Fibroblast of lung (primary cell): Measurements from ENCODE around the gene OR6K2. TPM values are rescaled to one million over a fixed set of nuclear protein-coding genes. Genes with fewer than 3 reads are reported as not detected.

ENCODE experiments used
- DNase-seq, 2 donors: peaks; one replicate each; pipeline versions ENCODE4 v3.0.0 to v3.0.0-alpha.2; 2010; ENCODE audit warnings: low read depth in 2 of 2
- H2AFZ ChIP-seq: 2 replicates; pipeline ENCODE4 v1.5.1; 2012; ENCODE audit warnings: low read length, control low read depth, inconsistent platforms
- H3K27ac ChIP-seq: 2 replicates; pipeline ENCODE4 v1.5.1; 2011; ENCODE audit warnings: low read length, control low read depth; ENCODE audit not compliant: insufficient read depth
- H3K27me3 ChIP-seq: 2 replicates; pipeline ENCODE4 v1.5.1; 2011; ENCODE audit warnings: mild to moderate bottlenecking, low read length; ENCODE audit not compliant: control insufficient read depth, insufficient read depth
- H3K36me3 ChIP-seq: 2 replicates; pipeline ENCODE4 v1.5.1; 2011; ENCODE audit warnings: low read length; ENCODE audit not compliant: control insufficient read depth, insufficient read depth
- H3K4me1 ChIP-seq: 2 replicates; pipeline ENCODE4 v1.5.1; 2011; ENCODE audit warnings: low read length; ENCODE audit not compliant: control insufficient read depth, insufficient read depth; ENCODE audit errors: extremely low read depth
- H3K4me2 ChIP-seq: 2 replicates; pipeline ENCODE4 v1.5.1; 2011; ENCODE audit warnings: low read length, control low read depth; ENCODE audit not compliant: insufficient read depth; ENCODE audit errors: extremely low read depth
- H3K4me3 ChIP-seq, 4 experiments: fragments of 200-600 bp in 1 of 4; sonication (generic) in 1 of 4; replicated peaks in 1 of 4; 2 replicates each; pipeline ENCODE4 v1.5.1; 2011 to 2016; ENCODE audit warnings: low read length in 4 of 4, low read depth in 3 of 4, mild to moderate bottlenecking in 3 of 4, control low read depth in 2 of 4, inconsistent platforms in 1 of 4, mixed read lengths in 1 of 4; ENCODE audit not compliant: insufficient read depth in 1 of 4; ENCODE audit errors: control extremely low read depth in 1 of 4
- H3K79me2 ChIP-seq: 2 replicates; pipeline ENCODE4 v1.5.1; 2012; ENCODE audit warnings: mild to moderate bottlenecking, low read length, inconsistent platforms; ENCODE audit not compliant: control insufficient read depth, insufficient read depth
- H3K9ac ChIP-seq: 2 replicates; pipeline ENCODE4 v1.5.1; 2011; ENCODE audit warnings: mild to moderate bottlenecking, low read length, control low read depth; ENCODE audit not compliant: insufficient read depth
- H3K9me3 ChIP-seq: 2 replicates; pipeline ENCODE4 v1.5.1; 2012; ENCODE audit warnings: low read depth, low read length; ENCODE audit not compliant: control insufficient read depth, insufficient read depth
- H4K20me1 ChIP-seq: 2 replicates; pipeline ENCODE4 v1.5.1; 2011; ENCODE audit warnings: low read length; ENCODE audit not compliant: control insufficient read depth, insufficient read depth; ENCODE audit errors: extremely low read depth
- CTCF ChIP-seq, 2 donors: IDR thresholded peaks in 1 of 2; conservative IDR thresholded peaks in 1 of 2; 1 replicate in 1 of 2; 2 replicates in 1 of 2; pipeline ENCODE4 v1.5.1; 2011 to 2012; ENCODE audit warnings: low read length in 2 of 2, control low read depth in 1 of 2, inconsistent platforms in 1 of 2, low read depth in 1 of 2, mild to moderate bottlenecking in 1 of 2
- EZH2 ChIP-seq: IDR thresholded peaks from 2 replicates; pipeline ENCODE4 v1.5.1; 2012; ENCODE audit warnings: low read length, control low read depth, mild to moderate bottlenecking; ENCODE audit errors: missing control alignments
- polyA plus RNA-seq, 2 donors: library from polyadenylated mRNA; depleted of rRNA in 1 of 2; stranded (reverse) in 1 of 2; unstranded in 1 of 2; fragments of >200 nt; gene quantifications; 2 replicates each; pipeline ENCODE4 v1.2.1, GENCODE V29; 2011 to 2012; ENCODE audit warnings: missing spikeins in 1 of 2
- total RNA-seq: library from RNA; depleted of rRNA; stranded (reverse); fragments of >200 nt; gene quantifications from 2 replicates; pipeline ENCODE4 v1.2.1, GENCODE V29; 2014

Gene OR6K2
- total and polyA plus RNA-seq, 2 donors (not counting 1 experiment from before 2014, with no cell fraction given) = not detected

- Histone ChIP-seq H3K4me3 (no peak overlapping the region), H3K4me1 (no peaks in the 10 kb centered on the region), H3K79me2 (no peaks in the 10 kb centered on the region), H3K9ac (no peak overlapping the region), H3K36me3 (no peaks in the 10 kb centered on the region), H3K27me3 (no peaks in the 10 kb centered on the region), H3K27ac (no peak overlapping the region), H2AFZ (no peak overlapping the region), H3K9me3 (no peaks in the 10 kb centered on the region), H3K4me2 (no peak overlapping the region), H4K20me1 (no peaks in the 10 kb centered on the region)
- DNase-seq = no peak
- TF ChIP-seq EZH2 (no peak), CTCF (conservative IDR thresholded peaks at IDR 0.05 in 1 of 2, IDR thresholded peaks at IDR 0.05 in 1 of 2; ENCODE audit: low read depth in 1 of 2, low read length in 2 of 2) (no peak)
These were observed 34.4 kb downstream of the OR6K2 start for GRCh38 chr1:158666037-158666436.

- Histone ChIP-seq H3K4me1 (no peaks in the 10 kb centered on the region), H4K20me1 (no peaks in the 10 kb centered on the region), H3K9me3 (no peaks in the 10 kb centered on the region), H3K4me3 (no peak overlapping the region), H3K27me3 (no peaks in the 10 kb centered on the region), H3K27ac (no peak overlapping the region), H2AFZ (no peak overlapping the region), H3K79me2 (no peaks in the 10 kb centered on the region), H3K9ac (no peak overlapping the region), H3K4me2 (no peak overlapping the region), H3K36me3 (no peaks in the 10 kb centered on the region)
- TF ChIP-seq EZH2 = no peak
- no peak for TF ChIP-seq CTCF (conservative IDR thresholded peaks at IDR 0.05 in 1 of 2, IDR thresholded peaks at IDR 0.05 in 1 of 2; ENCODE audit: low read depth in 1 of 2, low read length in 2 of 2)
- no peak for DNase-seq
These were observed 45.9 kb downstream of the OR6K2 start for GRCh38 chr1:158654571-158654970.

GRCh38 chr1:158654086-158654485 is 46.4 kb downstream of the OR6K2 start:
- no peak overlapping the region for H3K4me2 ChIP-seq
- H3K9me3 ChIP-seq = no peaks in the 10 kb centered on the region
- H2AFZ ChIP-seq = no peak overlapping the region

More at GRCh38 chr1:158654086-158654485, 46.4 kb downstream of the OR6K2 start:
- DNase-seq = no peak
- Histone ChIP-seq H3K27ac (no peak overlapping the region), H3K9ac (no peak overlapping the region), H3K4me1 (no peaks in the 10 kb centered on the region), H3K27me3 (no peaks in the 10 kb centered on the region), H3K36me3 (no peaks in the 10 kb centered on the region), H3K4me3 (no peak overlapping the region), H4K20me1 (no peaks in the 10 kb centered on the region), H3K79me2 (no peaks in the 10 kb centered on the region)
- no peak for TF ChIP-seq EZH2
- TF ChIP-seq CTCF (conservative IDR thresholded peaks at IDR 0.05 in 1 of 2, IDR thresholded peaks at IDR 0.05 in 1 of 2; ENCODE audit: low read depth in 1 of 2, low read length in 2 of 2) = no peak
